NCI-H1694 (cell line): ENCODE data around the gene HSPB9.
"Not testable (repeated sequence)": the region's sequence is repeated elsewhere in the genome, so short reads cannot be mapped to it uniquely, and the experiment has no call there.

Source experiments
- DNase-seq: peaks from one replicate; lab custom pipeline; 2025; lab: John Stamatoyannopoulos, UW

The HSPB9 gene

DNA sequence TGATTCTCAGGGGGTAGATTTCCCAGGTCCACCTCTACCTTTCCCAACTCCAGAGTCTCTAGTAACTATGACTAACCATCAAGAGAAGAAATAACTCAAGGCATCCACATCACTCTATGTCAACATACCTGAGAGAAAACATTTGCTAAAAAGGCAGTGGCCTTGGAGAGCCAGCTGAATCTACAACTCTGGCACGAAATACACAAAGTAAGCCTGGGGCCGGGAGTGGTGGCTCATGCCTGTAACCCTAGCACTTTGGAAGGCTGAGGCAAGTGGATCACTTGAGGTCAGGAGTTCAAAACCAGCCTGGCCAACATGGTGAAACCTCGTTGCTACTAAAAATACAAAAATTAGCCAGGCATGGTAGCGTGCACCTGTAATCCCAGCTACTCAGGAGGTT lies 20.5 kb downstream of the HSPB9 start:
- DNase-seq: not testable (repeated sequence)

DNA sequence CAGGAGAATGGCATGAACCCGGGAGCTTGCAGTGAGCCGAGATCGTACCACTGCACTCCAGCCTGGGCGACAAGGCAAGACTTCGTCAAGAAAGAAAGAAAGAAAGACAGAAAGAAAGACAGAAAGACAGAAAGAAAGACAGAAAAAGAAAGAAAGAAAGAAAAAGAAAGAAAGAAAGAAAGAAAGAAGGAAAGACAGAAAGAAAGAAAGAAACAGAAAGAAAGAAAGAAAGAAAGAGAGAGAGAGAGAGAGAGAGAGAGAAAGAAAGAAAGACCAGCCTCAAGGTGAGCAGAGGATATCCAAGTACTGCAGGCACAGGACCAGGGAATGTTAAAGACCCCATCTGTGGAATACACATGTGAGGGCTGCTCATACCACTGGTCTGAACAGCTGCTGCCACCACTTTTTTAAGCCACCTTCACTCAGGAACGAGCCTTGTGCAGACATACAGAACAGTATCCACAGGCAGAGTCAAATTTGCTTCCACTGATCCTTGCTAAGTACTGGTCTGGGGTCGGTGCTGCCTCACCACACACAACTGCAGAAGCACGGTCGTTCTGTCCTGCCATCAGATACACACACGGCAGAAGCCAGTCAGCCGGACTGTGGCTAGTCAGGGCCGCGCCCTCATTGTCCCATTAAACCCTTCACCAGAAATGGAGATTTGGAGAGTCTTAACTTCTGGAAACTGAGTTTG lies 24.5 kb downstream of the HSPB9 start:
- no peak for DNase-seq

DNA sequence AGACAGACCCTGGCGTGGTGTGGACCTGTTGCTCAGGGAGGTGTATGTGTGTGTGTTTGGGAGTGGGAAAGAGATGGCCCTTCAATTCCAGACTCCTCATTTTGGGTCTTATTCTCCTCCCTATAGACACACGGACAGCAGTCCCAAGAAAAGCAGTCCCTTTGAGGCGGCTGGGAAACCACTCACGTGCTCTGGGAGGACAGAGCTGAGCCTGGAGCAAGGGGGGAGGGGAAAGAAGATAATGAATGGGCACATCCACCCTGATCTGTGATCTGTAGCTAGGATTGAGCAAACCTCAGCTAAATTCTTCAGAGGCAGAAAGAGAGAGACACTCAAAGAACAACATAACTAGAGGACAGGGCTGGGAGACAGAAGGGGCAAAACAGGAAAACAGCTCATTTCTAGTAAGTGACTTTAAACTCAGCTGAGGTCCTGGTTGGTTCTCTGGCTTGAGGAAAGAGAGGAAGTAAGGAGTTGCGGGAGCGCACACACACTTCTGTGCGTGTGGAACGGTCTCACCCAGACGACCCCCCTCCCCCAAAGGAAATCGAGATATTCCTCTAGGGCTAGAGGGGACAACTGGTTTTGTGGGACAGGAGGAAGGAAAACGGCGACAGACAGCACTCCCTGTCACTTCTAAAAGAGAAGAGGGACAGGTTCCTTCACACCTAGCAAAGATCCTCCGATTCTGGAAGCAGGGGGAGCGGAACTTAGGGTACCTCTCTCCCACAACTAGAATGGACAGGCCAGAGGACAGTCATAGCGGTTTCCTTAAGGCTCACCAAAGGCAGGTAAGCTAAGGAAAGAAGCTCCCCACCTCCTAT lies 31.5 kb downstream of the HSPB9 start:
- no peak for DNase-seq

DNA sequence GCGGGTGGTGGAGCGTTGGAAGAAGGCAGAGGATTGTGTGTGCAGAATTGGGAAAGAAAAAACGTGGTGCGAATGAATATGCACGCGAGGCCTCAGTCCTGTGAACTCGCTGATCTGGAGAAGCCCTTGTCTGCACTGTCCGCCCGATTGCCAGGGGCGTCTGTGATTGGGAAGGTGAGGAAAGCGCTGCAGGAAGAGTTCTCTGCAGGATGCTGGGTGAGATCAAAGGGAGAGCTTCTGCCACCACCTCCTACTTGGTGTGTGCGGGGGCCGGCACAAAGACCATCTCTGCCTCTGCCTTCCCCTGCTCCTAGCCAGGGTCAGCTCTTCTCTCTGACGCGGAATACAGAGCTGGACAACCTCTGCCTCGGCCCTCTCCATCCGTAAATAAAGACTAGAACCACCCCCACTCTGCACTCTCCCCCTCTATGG lies 33.0 kb downstream of the HSPB9 start:
- no peak for DNase-seq

DNA sequence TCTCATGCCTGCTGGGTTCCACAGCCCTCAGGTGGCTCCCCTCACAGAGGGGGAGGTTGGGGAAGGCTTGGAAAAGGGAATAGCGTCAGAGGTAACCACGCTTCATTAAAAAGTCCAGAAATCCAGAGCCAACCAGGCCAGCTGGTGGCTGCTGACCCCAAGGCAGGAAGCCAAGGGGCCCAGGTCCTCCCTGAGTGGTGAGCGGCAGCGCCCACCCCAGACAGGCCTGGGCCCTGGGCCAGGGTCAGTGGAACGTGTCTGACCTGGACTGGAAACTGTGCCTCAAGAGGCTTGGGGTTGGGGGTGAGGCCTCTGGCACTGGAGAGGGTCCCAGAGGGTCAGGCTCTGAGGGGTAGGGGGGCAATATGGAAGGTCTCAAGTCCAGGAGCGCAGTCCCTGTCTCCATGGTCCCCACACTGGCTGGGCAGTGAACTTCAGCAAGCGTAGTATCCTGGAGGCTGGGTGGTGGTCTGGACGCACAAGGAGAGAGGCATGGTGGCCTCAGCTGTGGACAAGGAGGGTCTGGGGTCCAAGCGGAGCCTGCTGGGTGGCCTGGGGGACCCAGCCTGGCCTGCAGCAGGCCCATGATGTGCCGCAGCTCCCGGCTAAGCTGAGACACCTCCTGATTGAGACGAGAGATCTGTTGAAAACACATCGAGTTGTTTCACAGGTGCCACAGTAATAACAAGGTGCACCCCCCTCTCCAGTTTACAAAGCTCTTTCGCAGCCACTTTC lies 37.4 kb downstream of the HSPB9 start:
- DNase-seq: no peak

DNA sequence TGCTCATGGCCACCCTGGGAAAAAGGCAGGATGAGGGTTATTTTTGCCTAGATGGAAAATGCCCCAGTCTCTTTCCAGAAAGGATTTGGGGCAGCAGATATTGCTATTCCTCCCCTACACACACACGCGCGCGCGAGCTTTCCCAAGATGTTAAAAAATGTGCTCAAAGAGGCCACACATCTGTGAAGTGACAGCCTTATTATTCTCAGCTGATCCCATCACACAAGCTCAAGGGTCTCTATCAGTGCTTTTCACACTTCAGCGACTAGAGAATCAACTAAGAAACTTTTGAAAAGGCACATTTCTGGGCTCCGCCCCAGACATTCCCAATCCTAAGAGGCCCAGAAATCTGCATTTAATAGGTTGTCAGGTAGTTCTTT lies 37.9 kb downstream of the HSPB9 start:
- no peak for DNase-seq

DNA sequence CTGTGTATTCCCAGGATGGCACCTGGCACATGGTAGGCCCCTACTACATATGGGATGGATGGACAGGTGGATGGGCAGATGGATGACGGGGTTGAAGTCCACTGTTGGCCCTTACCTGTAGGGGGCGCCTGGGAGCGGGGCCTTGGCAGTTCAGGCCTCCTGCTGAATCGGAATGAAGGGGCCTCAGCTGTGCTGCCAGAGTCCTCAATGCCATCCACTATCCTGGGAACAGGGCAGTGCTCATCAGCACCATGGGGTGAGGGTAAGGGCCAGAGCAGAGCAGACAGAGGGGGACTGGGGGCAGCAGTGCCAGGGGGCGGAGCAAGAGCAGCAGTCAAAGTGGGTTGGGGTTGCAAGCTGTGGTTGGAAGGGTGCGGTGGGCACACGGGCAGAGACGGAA lies 40.5 kb downstream of the HSPB9 start:
- DNase-seq: no peak

DNA sequence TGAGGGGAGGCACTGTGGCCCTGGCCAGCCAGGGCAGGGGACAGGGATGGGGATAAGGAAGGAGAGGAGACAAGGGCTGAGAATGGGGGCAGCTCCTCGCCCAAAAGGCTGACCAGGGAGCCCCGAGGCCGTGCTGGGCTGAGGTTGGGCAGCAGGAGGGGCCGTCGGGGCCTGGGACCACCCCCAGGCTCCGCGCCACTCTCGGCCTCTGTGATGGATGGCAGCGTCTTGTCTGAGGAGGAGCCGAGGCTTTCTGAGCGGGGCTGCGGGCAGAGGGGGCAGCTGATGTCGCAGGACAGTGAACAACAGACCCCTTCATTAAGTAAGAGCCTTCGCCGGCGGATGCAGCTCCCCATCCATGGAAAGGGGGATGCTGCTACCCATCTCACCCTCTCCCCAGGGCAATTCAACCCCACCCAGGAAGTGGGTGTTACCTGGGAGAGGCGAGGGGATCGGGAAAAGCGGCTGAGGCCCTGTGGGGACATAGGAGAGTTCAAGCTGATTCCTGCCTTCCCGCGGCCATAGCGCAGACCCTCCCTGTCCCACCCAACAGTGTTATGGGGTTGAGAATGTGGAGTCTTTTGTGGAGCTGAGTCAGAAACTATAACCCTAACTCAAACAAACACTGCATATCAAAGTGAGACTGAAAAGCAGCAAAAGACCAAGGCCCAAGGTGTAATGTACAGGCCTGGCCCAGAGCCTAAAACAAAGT lies 41.2 kb downstream of the HSPB9 start:
- DNase-seq: no peak

DNA sequence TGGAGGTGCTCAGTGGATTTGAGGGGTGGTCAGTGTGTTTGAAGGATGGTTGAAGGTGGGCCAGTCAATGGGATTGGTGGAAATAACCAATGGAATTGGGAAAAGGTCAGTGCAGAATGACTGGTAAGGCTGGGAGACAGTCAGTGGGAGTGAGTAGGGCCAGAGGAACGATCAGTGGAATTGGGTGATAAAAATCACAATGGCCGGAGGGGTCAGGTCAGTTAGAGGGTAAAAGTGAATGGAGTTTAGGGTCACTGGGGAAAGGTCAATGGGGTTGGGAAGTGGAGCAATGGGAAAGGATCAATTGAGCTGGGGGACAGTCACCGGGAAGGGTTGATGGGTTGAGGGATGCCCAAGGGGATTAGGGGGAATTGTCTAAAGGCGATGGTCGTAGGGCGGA lies 43.1 kb downstream of the HSPB9 start:
- DNase-seq: no peak

DNA sequence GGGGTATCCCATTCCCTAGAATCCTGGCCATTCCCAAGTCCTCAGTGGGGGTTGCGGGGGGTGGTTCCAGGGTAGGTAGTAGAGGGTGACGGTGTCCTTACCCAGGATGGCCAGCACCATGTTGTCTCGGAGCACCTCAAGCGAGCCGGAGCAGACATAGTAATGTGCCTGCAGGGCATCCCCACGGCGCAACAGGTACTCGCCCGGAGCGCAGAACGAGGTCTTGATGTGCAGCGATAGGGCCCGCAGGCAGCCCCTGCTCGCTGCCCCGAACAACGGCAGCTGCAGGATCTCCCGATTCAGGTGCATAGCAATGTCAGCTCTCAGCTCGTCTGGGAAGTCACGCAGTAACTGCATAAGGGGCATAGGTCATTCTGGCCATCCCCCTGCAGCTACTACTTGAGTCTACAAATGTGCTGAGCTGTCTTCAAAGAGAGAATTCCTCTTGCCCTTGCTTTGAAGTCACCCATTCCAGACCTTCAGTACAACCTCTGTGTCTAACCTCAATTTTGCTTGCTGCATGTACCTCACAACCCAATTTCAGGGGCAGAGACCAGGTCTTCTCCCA lies 43.7 kb downstream of the HSPB9 start:
- DNase-seq: no peak

DNA sequence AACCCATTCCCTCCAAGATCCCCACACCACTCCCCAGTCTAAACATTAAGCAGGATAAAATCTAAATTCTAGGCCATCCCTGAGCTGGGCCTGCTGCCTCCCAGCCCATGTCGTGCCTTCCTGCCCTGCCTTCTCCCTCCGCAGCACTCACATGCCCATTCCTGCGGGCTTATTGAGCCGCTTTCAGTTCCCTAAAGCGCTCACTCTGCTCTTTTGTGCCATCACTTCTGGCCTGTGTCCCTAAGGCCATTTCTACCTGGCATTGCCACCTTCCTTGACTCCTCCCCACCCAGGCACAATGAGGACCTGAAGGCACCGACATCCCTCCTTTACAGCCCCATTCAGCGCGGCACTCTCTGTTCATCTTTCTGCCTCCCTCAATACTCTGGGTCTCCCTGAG lies 45.2 kb downstream of the HSPB9 start:
- DNase-seq: no peak

DNA sequence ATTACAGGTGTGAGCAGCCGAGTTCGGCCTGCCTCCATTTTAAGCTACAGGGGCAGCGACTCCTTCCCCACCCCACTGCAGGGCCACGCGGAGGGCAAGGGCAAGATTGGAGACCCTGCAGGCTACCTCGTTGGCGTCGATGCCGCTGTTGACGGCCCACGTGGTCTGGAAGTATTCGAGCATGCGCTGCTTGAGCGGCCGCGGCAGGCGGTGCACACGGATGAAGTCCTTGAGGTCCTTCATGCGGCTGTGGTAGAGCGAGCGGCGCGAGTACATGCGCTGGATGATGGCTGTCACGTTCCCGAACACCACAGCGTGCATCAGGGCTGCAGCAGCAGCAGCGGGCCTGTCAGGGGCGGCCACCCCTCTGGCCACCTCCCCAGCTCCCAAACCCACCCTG lies 46.7 kb downstream of the HSPB9 start:
- no peak for DNase-seq

DNA sequence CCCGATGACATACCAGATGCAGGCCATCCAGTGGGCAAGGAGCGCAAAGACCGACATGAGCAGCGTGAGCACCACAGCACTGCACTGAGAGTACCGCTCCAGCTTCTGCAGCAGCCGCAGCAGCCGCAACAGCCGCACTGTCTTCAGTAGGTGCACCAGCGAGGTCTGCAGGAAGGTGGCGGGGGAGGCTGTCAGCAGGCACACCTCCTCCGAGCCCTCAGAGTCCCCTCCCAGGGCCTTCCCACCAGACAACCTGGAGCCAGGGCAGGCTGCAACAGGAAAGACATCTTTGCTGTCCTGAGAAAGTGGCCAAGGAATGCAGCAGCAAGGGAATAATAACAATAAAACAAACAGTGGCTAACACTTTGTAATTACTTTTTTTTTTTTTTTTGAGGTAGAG lies 49.2 kb downstream of the HSPB9 start:
- no peak for DNase-seq
